AG04450 (cell line): ENCODE results near the gene NADK2. TPM values are rescaled to one million over a fixed set of nuclear protein-coding genes. Genes with fewer than 3 reads are reported as not detected.

Source experiments
- CTCF ChIA-PET: fragments of 300-600, 350-600 bp; formaldehyde crosslinking; extraction: SDS; loops from one replicate; lab custom pipeline; 2022; ENCODE audit warnings: antibody characterized with exemption, inconsistent platforms; lab: Charles Lee
- POLR2A ChIA-PET: fragments of 350-600 bp; formaldehyde crosslinking; extraction: SDS; loops from one replicate; lab custom pipeline; 2021; ENCODE audit warnings: antibody characterized with exemption, inconsistent platforms; lab: Yijun Ruan, JAX
- DNase-seq: peaks from one replicate; pipeline ENCODE4 v3.0.0-alpha.2; 2011; ENCODE audit warnings: low read depth, low spot score
- H3K27ac ChIP-seq: one replicate; pipeline ENCODE4 v1.5.1; 2012; ENCODE audit warnings: low read depth, low read length, control low read depth
- H3K27me3 ChIP-seq: one replicate; pipeline ENCODE4 v1.6.0; 2012; ENCODE audit warnings: low read length; ENCODE audit not compliant: control insufficient read depth, insufficient read depth
- H3K4me3 ChIP-seq: 2 replicates; pipeline ENCODE4 v1.5.1; 2011; ENCODE audit warnings: mild to moderate bottlenecking, low read depth, low read length, control low read depth
- H3K9me3 ChIP-seq: 2 replicates; pipeline ENCODE4 v1.5.1; 2012; ENCODE audit warnings: low read length; ENCODE audit not compliant: control insufficient read depth, insufficient read depth
- CTCF ChIP-seq: IDR thresholded peaks from 2 replicates; pipeline ENCODE4 v1.5.1; 2011; ENCODE audit warnings: low read depth, low read length, control low read depth, inconsistent platforms
- polyA plus RNA-seq: library from polyadenylated mRNA; depleted of rRNA; stranded (reverse); fragments of >200 nt; gene quantifications from 2 replicates; pipeline ENCODE4 v1.2.3, GENCODE V29; 2011

The NADK2 gene
- polyA plus RNA-seq, 1 experiment, result 18.5 TPM

DNA sequence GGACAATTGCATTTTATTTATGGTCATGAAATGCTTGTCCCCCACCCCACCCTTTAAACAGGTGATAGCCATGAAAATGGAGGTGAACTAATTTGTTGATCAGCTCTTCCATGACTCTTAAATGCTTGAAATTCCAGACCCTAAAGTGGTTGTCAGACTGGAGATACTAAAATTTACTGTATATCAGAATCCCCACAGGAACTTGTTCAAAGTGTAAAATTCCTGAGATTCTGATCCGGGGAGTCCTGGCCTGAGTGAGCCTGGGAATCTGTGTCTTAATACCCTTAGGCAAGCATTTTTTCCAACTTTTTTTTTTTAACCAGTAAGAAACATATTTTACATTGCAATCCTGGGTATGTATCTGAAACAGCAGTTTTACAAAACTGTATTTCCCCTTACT, 85.1 kb downstream of the NADK2 start:
- Histone ChIP-seq H3K4me3 (no peak overlapping the region), H3K27ac (peak overlapping the region; percentile 68), H3K9me3 (no peaks in the 10 kb centered on the region), H3K27me3 (no peaks in the 10 kb centered on the region)
- CTCF ChIA-PET, result interaction anchor here (2.0 to 3.1 kb wide), 3 partner anchors 21 to 149 kb away, joined by 8 to 11 read pairs (median 9); no protein-coding TSS in a partner anchor
- no peak for TF ChIP-seq CTCF
- DNase-seq, result no peak
- POLR2A ChIA-PET, result interaction anchor here (1.2 kb wide), 1 partner anchor 71 kb away, joined by 3 read pairs; no protein-coding TSS in a partner anchor

DNA sequence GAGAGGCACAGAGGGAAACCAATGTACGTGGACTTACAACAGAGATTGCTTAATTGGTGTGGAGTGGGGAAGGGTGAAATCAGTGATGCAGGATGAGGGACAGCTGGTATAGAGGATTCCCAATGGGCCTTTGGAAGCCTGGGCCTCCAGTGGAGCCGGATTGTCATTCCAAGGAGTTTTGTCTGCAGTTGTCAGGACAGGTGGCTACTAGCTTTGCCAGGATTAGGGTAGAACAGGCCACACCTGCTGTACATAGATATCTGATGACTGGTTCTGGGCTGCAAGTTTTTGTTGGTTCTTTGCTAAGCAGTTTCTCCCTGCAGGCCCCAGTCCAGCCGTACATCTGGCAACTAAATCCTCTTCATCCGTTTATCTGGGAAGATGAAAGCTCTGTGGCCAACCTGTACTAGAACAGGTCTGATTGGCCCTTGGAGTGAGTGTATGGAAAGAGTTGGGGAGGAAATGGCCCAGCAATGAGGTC, 85.6 kb downstream of the NADK2 start:
- no peak for TF ChIP-seq CTCF
- H3K4me3 ChIP-seq, result no peak overlapping the region
- POLR2A ChIA-PET, result interaction anchor here (1.2 kb wide), 1 partner anchor 72 kb away, joined by 3 read pairs; no protein-coding TSS in a partner anchor
- CTCF ChIA-PET, result interaction anchor here (0.8 to 3.1 kb wide), 5 partner anchors 21 to 150 kb away, joined by 3 to 11 read pairs (median 8); no protein-coding TSS in a partner anchor
- peak overlapping the region; percentile 68 for H3K27ac ChIP-seq
- H3K9me3 ChIP-seq, result 0 out of 2 replicates have a peak, but pooled peaks cover 2% of the 10 kb centered on the region
- peak; percentile 43 for DNase-seq
- H3K27me3 ChIP-seq, result no peaks in the 10 kb centered on the region

- no peak for DNase-seq
- Histone ChIP-seq H3K9me3 (0 out of 2 replicates have a peak, but pooled peaks cover 2% of the 10 kb centered on the region), H3K27ac (no peak overlapping the region), H3K27me3 (no peaks in the 10 kb centered on the region), H3K4me3 (no peak overlapping the region)
- CTCF ChIA-PET, result interaction anchor here (1.2 to 3.1 kb wide), 4 partner anchors 22 to 150 kb away, joined by 3 to 11 read pairs (median 8); no protein-coding TSS in a partner anchor
- TF ChIP-seq CTCF, result no peak
- POLR2A ChIA-PET, result no interaction called here
Observed at GRCh38 chr5:36155291-36155690, 86.4 kb downstream of the NADK2 start.

DNA sequence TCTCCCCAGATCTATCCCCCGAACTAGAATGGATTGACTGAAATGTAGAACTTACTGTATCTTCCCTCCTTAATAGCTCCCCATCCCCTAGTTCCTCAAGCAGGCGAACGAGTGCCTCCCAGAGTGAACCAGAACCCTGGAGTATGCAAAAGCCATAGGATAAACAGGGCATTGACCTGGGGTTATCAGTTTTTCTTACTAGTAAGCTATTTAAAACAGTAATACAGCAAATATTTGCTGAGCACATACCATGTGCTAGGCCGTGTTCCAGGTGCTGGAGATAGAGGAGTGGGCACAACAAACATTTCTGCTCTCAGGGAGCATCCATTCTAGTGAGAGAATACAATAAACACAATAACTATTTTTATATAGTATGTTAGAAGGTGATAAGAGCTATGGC, 88.0 kb downstream of the NADK2 start:
- H3K27ac ChIP-seq, result no peak overlapping the region
- H3K9me3 ChIP-seq, result 0 out of 2 replicates have a peak, but pooled peaks cover 2% of the 10 kb centered on the region
- ChIA-PET POLR2A (interaction anchor here (0.7 kb wide), 1 partner anchor 21 kb away, joined by 3 read pairs; no protein-coding TSS in a partner anchor), CTCF (interaction anchor here (0.6 to 3.7 kb wide), 6 partner anchors 24 to 152 kb away, joined by 3 to 31 read pairs (median 8); partner anchors contain the start of gene NADK2)
- H3K27me3 ChIP-seq, result no peaks in the 10 kb centered on the region
- H3K4me3 ChIP-seq, result peak overlapping the region; percentile 82; the same call in 1 of the 2 replicates
- DNase-seq, result no peak
- no peak for TF ChIP-seq CTCF

GRCh38 chr5:36153298-36153677, 88.4 kb downstream of the NADK2 start:
- peak overlapping the region; percentile 82 for H3K4me3 ChIP-seq
- CTCF ChIA-PET, result interaction anchor here (1.0 to 3.7 kb wide), 7 partner anchors 18 to 154 kb away, joined by 3 to 31 read pairs (median 5); partner anchors contain the start of gene NADK2
- no peak for DNase-seq
- POLR2A ChIA-PET, result interaction anchor here (0.7 kb wide), 1 partner anchor 21 kb away, joined by 3 read pairs; no protein-coding TSS in a partner anchor
- H3K27ac ChIP-seq, result no peak overlapping the region
- no peak for TF ChIP-seq CTCF
- H3K27me3 ChIP-seq, result no peaks in the 10 kb centered on the region
- H3K9me3 ChIP-seq, result 0 out of 2 replicates have a peak, but pooled peaks cover 2% of the 10 kb centered on the region
